H1 (cell line): ENCODE data around the gene PID1. TPM values are rescaled to one million over a fixed set of nuclear protein-coding genes. Genes with fewer than 3 reads are reported as not detected.

Experiments
- ATF2 ChIP-seq: IDR thresholded peaks from 2 replicates; pipeline ENCODE4 v1.6.1; 2012; ENCODE audit warnings: low read length, inconsistent platforms
- BACH1 ChIP-seq: IDR thresholded peaks from 2 replicates; pipeline ENCODE4 v1.6.1; 2012; ENCODE audit warnings: low read length, improper control_type of control experiment
- CHD7 ChIP-seq: fragments of 300-600 bp; sonication (generic); IDR thresholded peaks from 2 replicates; pipeline ENCODE4 v1.7.1; 2012; ENCODE audit warnings: low read length, moderate library complexity, mild to moderate bottlenecking, inconsistent platforms; ENCODE audit not compliant: insufficient replicate concordance
- CTCF ChIP-seq, 3 experiments: IDR thresholded peaks; 1 replicate in 2 of 3; 2 replicates in 1 of 3; pipeline versions ENCODE4 v1.5.1 to v1.6.1; 2011; ENCODE audit warnings: low read length in 3 of 3, mild to moderate bottlenecking in 3 of 3, inconsistent platforms in 2 of 3, low read depth in 1 of 3, moderate library complexity in 1 of 3; ENCODE audit not compliant: insufficient read depth in 1 of 3; ENCODE audit errors: control extremely low read depth in 1 of 3
- JUND ChIP-seq: IDR thresholded peaks from 2 replicates; pipeline ENCODE4 v1.6.1; 2011; ENCODE audit warnings: mild to moderate bottlenecking, improper control_type of control experiment, low read length
- SIN3A ChIP-seq, 2 experiments: IDR thresholded peaks in 1 of 2; conservative IDR thresholded peaks in 1 of 2; 2 replicates each; pipeline ENCODE4 v1.6.1; 2011 to 2012; ENCODE audit warnings: low read length in 2 of 2, improper control_type of control experiment in 1 of 2, low read depth in 1 of 2, mild to moderate bottlenecking in 1 of 2
- SP1 ChIP-seq: IDR thresholded peaks from 2 replicates; pipeline ENCODE4 v1.6.1; 2011; ENCODE audit warnings: low read depth, low read length
- polyA plus RNA-seq, 7 experiments: library from polyadenylated mRNA; depleted of rRNA in 3 of 7; stranded (reverse) in 5 of 7; unstranded in 2 of 7; fragments of >200 nt in 5 of 7; fragments of 200-250 nt in 2 of 7; gene quantifications; 1 replicate in 5 of 7; 2 replicates in 1 of 7; 4 replicates in 1 of 7; pipeline versions ENCODE4 v1.2.1 to v1.2.3, GENCODE V29; 2011 to 2013; ENCODE audit warnings: missing spikeins in 2 of 7, mixed read lengths in 2 of 7
- total RNA-seq: library from RNA; stranded (reverse); fragmentation: NEBNext Ultra II Directional; extraction: Animal tissue kit (Norgen Biotek cat#: 25700); gene quantifications from 2 replicates; pipeline ENCODE4 v1.2.1, GENCODE V29; 2021

Gene PID1
- total and polyA plus RNA-seq, 2 of the 8 experiments (the other 6 are each of a cell fraction or from before 2014, with no cell fraction given) = 1.5 to 3.3 TPM

- TF ChIP-seq CHD7 = no peak
- no peak for TF ChIP-seq SIN3A (conservative IDR thresholded peaks at IDR 0.05 in 1 of 2, IDR thresholded peaks at IDR 0.05 in 1 of 2; ENCODE audit: low read depth in 1 of 2, low read length in 2 of 2)
- TF ChIP-seq ATF2 = no peak
- no peak for TF ChIP-seq SP1
- TF ChIP-seq JUND = no peak
- no peak for TF ChIP-seq BACH1
- TF ChIP-seq CTCF (IDR thresholded peaks at IDR 0.05; ENCODE audit: control extremely low read depth in 1 of 3, insufficient read depth in 1 of 3, low read depth in 1 of 3, low read length in 3 of 3) = no peak
Measured at GRCh38 chr2:229118336-229118735, 152.8 kb downstream of the PID1 start (continued).
